ENCODE measurements around the gene RBMS3.

DNA sequence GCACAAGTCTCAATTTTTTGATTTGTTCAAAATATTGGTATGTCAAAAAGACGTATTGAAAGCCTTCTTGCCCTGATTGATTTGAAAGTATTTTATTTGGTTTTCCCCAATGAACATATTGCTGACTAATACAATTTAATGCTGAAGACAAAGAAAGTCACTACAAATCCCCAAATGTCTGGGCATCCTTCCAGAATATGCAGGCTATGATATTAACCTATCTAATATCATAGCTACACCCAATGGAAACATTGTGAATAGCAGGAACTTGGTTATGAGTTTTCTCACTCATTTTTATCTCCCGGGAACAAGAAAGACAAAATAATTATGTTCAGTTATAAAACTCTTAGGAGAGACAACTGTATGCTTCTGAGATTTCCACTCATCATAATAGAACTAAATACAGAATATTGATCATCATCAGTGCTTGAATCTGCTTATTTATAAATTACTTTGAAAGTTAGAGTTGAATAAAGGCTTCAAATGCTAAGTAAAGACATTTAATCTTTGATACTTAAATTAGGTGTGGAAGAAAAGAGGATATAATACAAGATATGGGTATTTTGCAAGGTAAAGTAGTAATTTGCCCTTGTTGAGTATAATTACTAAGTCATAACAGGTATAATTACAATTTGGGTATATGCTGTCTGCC, 483.9 kb downstream of the RBMS3 start:
- TF ChIP-seq POLR2A (IDR thresholded peaks at IDR 0.05; ENCODE audit: low read length) = no peak
- no peak for TF ChIP-seq GATA1 (IDR thresholded peaks at IDR 0.05; ENCODE audit: low read depth, low read length)

All from erythroblast (primary cell).